Activated CD8-positive, alpha-beta T cell treated with anti-CD3 and anti-CD28 coated beads for 36 hours (primary cell): ENCODE measurements around the gene PTCRA. TPM values are rescaled to one million over a fixed set of nuclear protein-coding genes. Genes with fewer than 3 reads are reported as not detected.
"Not testable (repeated sequence)": the region's sequence is repeated elsewhere in the genome, so short reads cannot be mapped to it uniquely, and the experiment has no call there.

Experiments used
- ATAC-seq: fragments of 200-7000 bp; cut with Tn5 transposase; one replicate; pipeline ENCODE4 v1.10.0; 2021; ENCODE audit warnings: mild to moderate bottlenecking, moderate library complexity
- CTCF ChIA-PET: fragments of 350-600 bp; sonication (Branson Sonifier 250); formaldehyde crosslinking; loops from one replicate; lab custom pipeline; 2021; ENCODE audit warnings: antibody characterized with exemption; lab: Charles Lee
- POLR2A ChIA-PET: fragments of 350-600 bp; sonication (Branson Sonifier 250); formaldehyde crosslinking; loops from one replicate; lab custom pipeline; 2021; ENCODE audit warnings: antibody characterized with exemption; lab: Charles Lee
- DNase-seq: peaks from one replicate; pipeline ENCODE4 v3.0.0-alpha.2; 2020
- H3K27ac Mint-ChIP-seq: one replicate; pipeline ENCODE4 v1.8.0; 2021; ENCODE audit warnings: mild to moderate bottlenecking, mixed read lengths
- H3K27me3 Mint-ChIP-seq: one replicate; pipeline ENCODE4 v1.8.0; 2021; ENCODE audit warnings: mixed read lengths
- H3K36me3 Mint-ChIP-seq: one replicate; pipeline ENCODE4 v1.8.0; 2021; ENCODE audit warnings: low read depth, mixed read lengths
- H3K4me1 Mint-ChIP-seq: one replicate; pipeline ENCODE4 v1.8.0; 2021; ENCODE audit warnings: low read depth, mixed read lengths
- H3K4me3 Mint-ChIP-seq: one replicate; pipeline ENCODE4 v1.8.0; 2021; ENCODE audit warnings: mild to moderate bottlenecking, moderate library complexity, mixed read lengths
- H3K9me3 Mint-ChIP-seq: one replicate; pipeline ENCODE4 v1.8.0; 2021; ENCODE audit warnings: mixed read lengths
- CTCF ChIP-seq: fragments of 200-600 bp; IDR thresholded peaks from one replicate; pipeline ENCODE4 v1.8.0; 2022; ENCODE audit warnings: antibody characterized with exemption, mild to moderate bottlenecking
- intact Hi-C: fragments of 100-400 bp; cut with micrococcal nuclease; formaldehyde crosslinking; loops from one replicate; pipeline ENCODE4 v1.10.0; 2022
- total RNA-seq, 2 experiments: library from RNA; stranded (reverse); gene quantifications; one replicate each; pipeline ENCODE4 v1.2.3, GENCODE V29; 2021

The PTCRA gene
- total RNA-seq, 2 experiments from 2014 or later = not detected

DNA sequence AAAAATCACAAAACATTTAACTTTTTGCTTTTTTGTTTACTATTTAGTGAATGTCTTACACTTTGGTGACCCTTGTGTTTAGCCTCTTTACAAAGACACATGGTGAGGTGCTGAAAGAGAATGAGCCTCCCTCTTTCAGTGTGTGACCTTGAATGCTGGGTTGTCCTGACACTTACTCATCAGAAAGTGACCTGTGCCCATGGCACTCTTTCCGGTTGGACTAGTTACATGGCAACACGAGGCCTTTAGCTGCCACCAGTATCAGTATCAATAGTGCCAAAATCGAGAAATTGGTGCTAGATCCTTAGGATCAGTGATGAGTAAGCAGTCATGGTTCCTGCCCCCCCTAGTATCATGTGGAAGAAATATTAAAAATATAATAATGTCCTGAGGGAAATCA is 38.2 kb upstream of the PTCRA start:
- DNase-seq (no peak), ATAC-seq (no peak)
- Mint-ChIP-seq H3K27ac (no peak overlapping the region), H3K9me3 (no peaks in the 10 kb centered on the region), H3K4me1 (peaks cover 5% of the 10 kb centered on the region), H3K36me3 (peaks cover 14% of the 10 kb centered on the region), H3K4me3 (peak overlapping the region; percentile 24), H3K27me3 (no peaks in the 10 kb centered on the region)
- intact Hi-C loops = loop anchor here (5.0 to 10.0 kb wide), 2 partner anchors 133 to 215 kb away; partner anchors contain the start of gene TBCC
- TF ChIP-seq CTCF = no peak
- POLR2A ChIA-PET = interaction anchor here (0.8 to 5.2 kb wide), 3 partner anchors 13 to 510 kb away, joined by 4 to 50 read pairs (median 38); partner anchors contain the start of gene TBCC
- CTCF ChIA-PET = interaction anchor here (0.7 to 3.1 kb wide), 9 partner anchors 21 to 313 kb away, joined by 3 to 19 read pairs (median 3); partner anchors contain the start of gene UBR2

DNA sequence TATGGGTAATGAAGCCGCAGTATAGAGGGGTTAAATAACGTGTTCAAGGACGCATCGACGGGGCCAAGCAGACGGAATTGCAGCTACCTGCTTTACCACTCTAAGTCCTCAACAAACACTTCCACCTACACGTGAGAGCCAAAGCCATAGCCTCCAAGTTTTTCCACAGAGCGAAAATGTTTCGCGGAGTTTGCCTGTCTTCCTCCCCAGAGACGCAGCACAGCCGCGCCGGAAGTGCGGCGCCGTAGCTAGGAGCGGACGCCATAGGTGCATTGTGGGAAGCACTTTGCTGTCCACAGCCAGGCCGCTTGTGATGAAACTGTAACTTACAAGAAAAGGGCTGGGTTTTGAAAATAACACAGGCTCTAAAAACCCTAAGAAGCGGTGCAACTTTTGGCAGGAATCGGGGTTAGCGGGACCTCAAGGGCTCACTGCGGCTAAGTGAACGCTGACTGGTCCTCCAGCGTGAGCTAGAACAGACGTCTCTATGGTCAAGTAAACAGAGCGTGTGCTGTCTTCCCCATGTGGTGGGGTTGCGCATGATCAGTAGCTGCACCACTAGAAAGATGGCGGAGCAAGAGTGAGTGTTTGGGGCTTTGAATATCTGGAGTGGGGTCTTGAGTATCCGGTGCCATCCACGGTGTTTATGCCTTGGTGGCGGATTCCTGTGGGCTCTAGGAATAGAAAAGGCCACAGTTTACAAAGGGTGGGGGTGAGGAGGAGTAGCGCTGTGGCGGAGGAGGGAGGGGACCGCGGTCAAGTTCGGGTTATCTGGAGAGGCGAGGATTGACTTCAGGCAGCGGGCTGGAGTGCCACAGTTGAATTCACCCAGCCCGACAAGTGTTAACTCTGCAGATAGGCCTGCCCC is 36.2 kb upstream of the PTCRA start, which contains the start of gene RPL7L1:
RPL7L1 (plus strand) TSS at position 245 of the 868 bp plus-strand sequence; CDS start at position 540, 295 bp downstream.
- Mint-ChIP-seq H3K36me3 (peaks cover 31% of the 10 kb centered on the region), H3K4me3 (peak within 1 kb of the TSS; percentile 98), H3K4me1 (peaks cover 18% of the 10 kb centered on the region), H3K27me3 (no peaks in the 10 kb centered on the region), H3K9me3 (no peaks in the 10 kb centered on the region), H3K27ac (peak within 1 kb of the TSS; percentile 100)
- intact Hi-C loops = loop anchor here (5.0 to 10.0 kb wide), 2 partner anchors 135 to 217 kb away; partner anchors contain the start of gene TBCC
- TF ChIP-seq CTCF = no peak
- DNase-seq (peak; percentile 87), ATAC-seq (peak; percentile 96)
- ChIA-PET POLR2A (interaction anchor here (0.5 to 5.2 kb wide), 20 partner anchors 9 to 234 kb away, joined by 3 to 50 read pairs (median 4); partner anchors contain the start of genes BICRAL, CNPY3 and TBCC), CTCF (interaction anchor here (0.7 to 3.1 kb wide), 13 partner anchors 11 to 316 kb away, joined by 3 to 19 read pairs (median 3); partner anchors contain the start of gene UBR2)

- CTCF ChIA-PET = interaction anchor here (0.7 to 3.1 kb wide), 7 partner anchors 20 to 316 kb away, joined by 3 to 19 read pairs (median 4); partner anchors contain the start of gene UBR2
- H3K9me3 Mint-ChIP-seq, H3K27me3 Mint-ChIP-seq, ATAC-seq, DNase-seq, intact Hi-C loops: not testable (repeated sequence)
- peak overlapping the region; percentile 98 for H3K4me3 Mint-ChIP-seq
- peaks cover 37% of the 10 kb centered on the region for H3K36me3 Mint-ChIP-seq
- H3K4me1 Mint-ChIP-seq = peaks cover 21% of the 10 kb centered on the region
- H3K27ac Mint-ChIP-seq = peak overlapping the region; percentile 100
- POLR2A ChIA-PET = interaction anchor here (0.9 to 5.2 kb wide), 15 partner anchors 9 to 344 kb away, joined by 3 to 50 read pairs (median 4); partner anchors contain the start of genes BICRAL and TBCC
These were observed 35.5 kb upstream of the PTCRA start for GRCh38 chr6:42880240-42880817.

- intact Hi-C loops, H3K27me3 Mint-ChIP-seq, DNase-seq, ATAC-seq, H3K9me3 Mint-ChIP-seq: not testable (repeated sequence)
- ChIA-PET CTCF (interaction anchor here (1.3 to 1.9 kb wide), 3 partner anchors 133 to 317 kb away, joined by 3 to 5 read pairs (median 4); partner anchors contain the start of gene UBR2), POLR2A (interaction anchor here (0.9 to 5.2 kb wide), 8 partner anchors 10 to 343 kb away, joined by 3 to 50 read pairs (median 6); partner anchors contain the start of gene TBCC)
- peaks cover 42% of the 10 kb centered on the region for H3K36me3 Mint-ChIP-seq
- H3K4me3 Mint-ChIP-seq = peak overlapping the region; percentile 98
- H3K4me1 Mint-ChIP-seq = peaks cover 21% of the 10 kb centered on the region
- H3K27ac Mint-ChIP-seq = peak overlapping the region; percentile 100
These were observed 35.0 kb upstream of the PTCRA start for GRCh38 chr6:42880871-42881270.

DNA sequence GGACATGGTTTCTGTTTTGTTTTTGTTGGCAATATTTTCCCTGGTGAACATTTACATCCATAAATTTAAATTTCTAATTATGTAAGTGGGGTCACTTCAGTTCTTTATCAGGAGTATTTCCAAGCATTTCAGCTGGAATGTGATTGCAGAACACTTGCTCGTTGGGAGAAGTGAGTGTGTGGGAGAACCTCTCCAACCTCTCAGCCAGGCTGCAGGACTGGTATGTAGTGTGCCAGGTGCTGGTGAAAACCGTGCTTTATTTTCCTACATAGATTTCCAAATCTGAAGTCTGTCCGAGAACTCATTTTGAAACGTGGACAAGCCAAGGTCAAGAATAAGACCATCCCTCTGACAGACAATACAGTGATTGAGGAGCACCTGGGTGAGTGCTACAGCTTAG is 30.2 kb upstream of the PTCRA start:
- no peak overlapping the region for H3K27ac Mint-ChIP-seq

GRCh38 chr6:42888201-42888600 is 27.7 kb upstream of the PTCRA start:
- H3K4me3 Mint-ChIP-seq, H3K9me3 Mint-ChIP-seq, H3K27me3 Mint-ChIP-seq, ATAC-seq, intact Hi-C loops, CTCF ChIA-PET, DNase-seq: not testable (repeated sequence)
- Mint-ChIP-seq H3K4me1 (peaks cover 38% of the 10 kb centered on the region), H3K36me3 (peaks cover 52% of the 10 kb centered on the region), H3K27ac (peak overlapping the region; percentile 67)
- POLR2A ChIA-PET = interaction anchor here (1.1 kb wide), 1 partner anchor 104 kb away, joined by 3 read pairs; no protein-coding TSS in a partner anchor

More for the DNA sequence above, 30.2 kb upstream of the PTCRA start:
- ATAC-seq (no peak), DNase-seq (no peak)
- ChIA-PET POLR2A (interaction anchor here (0.7 kb wide), 1 partner anchor 336 kb away, joined by 5 read pairs; no protein-coding TSS in a partner anchor), CTCF (interaction anchor here (1.3 to 2.1 kb wide), 2 partner anchors 160 to 232 kb away, joined by 3 to 5 read pairs; no protein-coding TSS in a partner anchor)
- Mint-ChIP-seq H3K27me3 (no peaks in the 10 kb centered on the region), H3K9me3 (no peaks in the 10 kb centered on the region), H3K4me1 (peaks cover 41% of the 10 kb centered on the region), H3K4me3 (no peak overlapping the region), H3K36me3 (peaks cover 59% of the 10 kb centered on the region)
- TF ChIP-seq CTCF = no peak
- intact Hi-C loops = no loop called here
